Neural progenitor cell (in vitro differentiated cells): ENCODE results near the gene HOXD4.

Source experiments
- CTCF ChIP-seq: fragments of 200-600 bp; sonication (generic); IDR thresholded peaks from 2 replicates; pipeline ENCODE4 v1.5.1; 2017; ENCODE audit warnings: antibody characterized with exemption, mild to moderate bottlenecking
- EZH2 ChIP-seq: fragments of 200-600 bp; sonication (generic); IDR thresholded peaks from 2 replicates; pipeline ENCODE4 v1.6.1; 2017; ENCODE audit warnings: antibody characterized with exemption, mild to moderate bottlenecking, moderate library complexity

DNA sequence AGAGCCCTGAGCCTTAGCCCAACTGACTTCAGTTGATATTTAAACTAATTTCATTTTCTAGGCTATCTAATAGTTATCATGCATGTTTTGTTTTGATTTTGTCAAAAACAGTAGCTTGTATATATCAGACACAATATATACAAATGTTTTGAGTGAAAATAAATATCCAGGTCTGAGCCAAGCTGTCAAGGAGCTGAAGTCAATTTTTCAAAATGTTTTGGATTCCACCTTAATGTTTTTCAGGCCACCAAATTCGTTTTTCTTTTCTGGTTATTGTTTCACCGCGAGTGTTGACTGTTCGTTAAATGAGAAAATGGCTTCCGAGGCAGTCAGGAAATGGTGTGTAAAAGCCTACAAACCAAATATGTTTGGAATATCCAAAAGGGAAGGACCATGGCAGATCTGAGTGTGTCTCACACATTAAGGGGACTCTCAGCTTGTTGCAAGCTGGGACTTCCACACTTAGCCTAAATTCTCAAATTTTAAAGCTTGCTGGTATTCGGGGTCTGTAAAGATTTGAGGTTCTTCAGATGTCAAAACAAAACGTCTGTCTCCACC lies 49.0 kb upstream of the HOXD4 start:
- TF ChIP-seq CTCF (no peak), EZH2 (peak; percentile 42)
